KMS-11 (cell line): ENCODE measurements around the gene MCTP2.

ENCODE experiments used
- H2AFZ ChIP-seq: fragments of 200-600 bp; sonication (generic); 2 replicates; pipeline ENCODE4 v1.6.1; 2016; ENCODE audit warnings: antibody characterized with exemption, mixed run types, low read depth
- H3K27ac ChIP-seq: fragments of 200-600 bp; sonication (generic); 2 replicates; pipeline ENCODE4 v1.6.1; 2016; ENCODE audit warnings: mild to moderate bottlenecking, mixed run types
- H3K27me3 ChIP-seq: fragments of 200-600 bp; sonication (generic); 2 replicates; pipeline ENCODE4 v1.6.1; 2017; ENCODE audit warnings: mild to moderate bottlenecking, low read depth, mixed run types, moderate library complexity; ENCODE audit not compliant: insufficient read depth
- H3K36me3 ChIP-seq: fragments of 200-600 bp; sonication (generic); 2 replicates; pipeline ENCODE4 v1.6.1; 2017; ENCODE audit warnings: mild to moderate bottlenecking, mixed run types; ENCODE audit not compliant: insufficient read depth
- H3K4me1 ChIP-seq: fragments of 200-600 bp; sonication (generic); 2 replicates; pipeline ENCODE4 v1.6.1; 2016; ENCODE audit warnings: mild to moderate bottlenecking, low read depth, mixed run types; ENCODE audit not compliant: poor library complexity, severe bottlenecking
- H3K4me2 ChIP-seq: fragments of 200-600 bp; sonication (generic); 2 replicates; pipeline ENCODE4 v1.7.0; 2016; ENCODE audit warnings: mild to moderate bottlenecking, mixed run types
- H3K4me3 ChIP-seq: fragments of 200-600 bp; sonication (generic); IDR thresholded peaks from 2 replicates; pipeline ENCODE4 v1.6.1; 2017; ENCODE audit warnings: low read depth, low read length, mixed read lengths; ENCODE audit not compliant: insufficient read depth
- H3K79me2 ChIP-seq: fragments of 200-600 bp; sonication (generic); 2 replicates; pipeline ENCODE4 v1.6.1; 2016; ENCODE audit warnings: low read depth, mixed run types; ENCODE audit not compliant: insufficient read depth
- H3K9ac ChIP-seq: fragments of 200-600 bp; sonication (generic); 2 replicates; pipeline ENCODE4 v1.6.1; 2016; ENCODE audit warnings: mild to moderate bottlenecking, mixed run types
- H4K20me1 ChIP-seq: fragments of 200-600 bp; sonication (generic); 2 replicates; pipeline ENCODE4 v1.6.1; 2016; ENCODE audit warnings: mild to moderate bottlenecking, mixed run types; ENCODE audit not compliant: insufficient read depth
- TF ChIP-seq, protein P1 (sequence below): fragments of 200-600 bp; sonication (generic); conservative IDR thresholded peaks from 2 replicates; pipeline ENCODE4 v1.6.1; 2017; ENCODE audit warnings: low read depth, mild to moderate bottlenecking, antibody characterized with exemption, low read length, moderate library complexity, mixed read lengths

Gene MCTP2

DNA sequence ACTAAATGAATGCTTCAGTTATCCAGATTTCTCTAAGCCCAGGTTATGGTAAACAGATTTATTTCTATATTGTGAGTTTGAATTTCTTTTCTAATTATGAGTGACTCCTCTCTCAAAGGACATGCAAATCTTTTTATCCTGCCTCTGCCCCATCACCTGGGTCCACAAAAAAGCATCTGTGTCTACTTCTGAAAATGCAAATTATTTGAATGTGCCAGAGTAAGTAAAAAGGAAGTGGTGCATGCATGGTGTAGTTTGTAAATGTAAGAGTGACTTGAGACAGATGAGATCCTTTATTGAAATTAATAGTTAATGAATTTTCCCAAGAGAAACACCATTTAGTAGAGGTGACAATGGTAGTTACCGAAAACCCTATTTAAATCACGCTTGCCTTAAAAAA lies 26.9 kb downstream of the MCTP2 start:
- no peak overlapping the region for H2AFZ ChIP-seq
- H3K79me2 ChIP-seq, result no peaks in the 10 kb centered on the region
- no peak overlapping the region for H3K4me2 ChIP-seq
- no peaks in the 10 kb centered on the region for H3K27me3 ChIP-seq
- H3K9ac ChIP-seq, result no peak overlapping the region
- H4K20me1 ChIP-seq, result no peaks in the 10 kb centered on the region
- TF ChIP-seq, protein P1, sequence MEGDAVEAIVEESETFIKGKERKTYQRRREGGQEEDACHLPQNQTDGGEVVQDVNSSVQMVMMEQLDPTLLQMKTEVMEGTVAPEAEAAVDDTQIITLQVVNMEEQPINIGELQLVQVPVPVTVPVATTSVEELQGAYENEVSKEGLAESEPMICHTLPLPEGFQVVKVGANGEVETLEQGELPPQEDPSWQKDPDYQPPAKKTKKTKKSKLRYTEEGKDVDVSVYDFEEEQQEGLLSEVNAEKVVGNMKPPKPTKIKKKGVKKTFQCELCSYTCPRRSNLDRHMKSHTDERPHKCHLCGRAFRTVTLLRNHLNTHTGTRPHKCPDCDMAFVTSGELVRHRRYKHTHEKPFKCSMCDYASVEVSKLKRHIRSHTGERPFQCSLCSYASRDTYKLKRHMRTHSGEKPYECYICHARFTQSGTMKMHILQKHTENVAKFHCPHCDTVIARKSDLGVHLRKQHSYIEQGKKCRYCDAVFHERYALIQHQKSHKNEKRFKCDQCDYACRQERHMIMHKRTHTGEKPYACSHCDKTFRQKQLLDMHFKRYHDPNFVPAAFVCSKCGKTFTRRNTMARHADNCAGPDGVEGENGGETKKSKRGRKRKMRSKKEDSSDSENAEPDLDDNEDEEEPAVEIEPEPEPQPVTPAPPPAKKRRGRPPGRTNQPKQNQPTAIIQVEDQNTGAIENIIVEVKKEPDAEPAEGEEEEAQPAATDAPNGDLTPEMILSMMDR, result no peak
- H3K4me3 ChIP-seq, result no peak overlapping the region
- no peaks in the 10 kb centered on the region for H3K4me1 ChIP-seq
- H3K27ac ChIP-seq, result no peak overlapping the region
- no peaks in the 10 kb centered on the region for H3K36me3 ChIP-seq

GRCh38 chr15:94259121-94259751 lies 27.9 kb downstream of the MCTP2 start:
- Histone ChIP-seq H4K20me1 (no peaks in the 10 kb centered on the region), H3K4me1 (no peaks in the 10 kb centered on the region), H3K36me3 (no peaks in the 10 kb centered on the region), H3K79me2 (no peaks in the 10 kb centered on the region), H3K27ac (no peak overlapping the region), H2AFZ (no peak overlapping the region), H3K9ac (no peak overlapping the region), H3K27me3 (no peaks in the 10 kb centered on the region), H3K4me3 (no peak overlapping the region), H3K4me2 (no peak overlapping the region)
- TF ChIP-seq, protein P1, result no peak

DNA sequence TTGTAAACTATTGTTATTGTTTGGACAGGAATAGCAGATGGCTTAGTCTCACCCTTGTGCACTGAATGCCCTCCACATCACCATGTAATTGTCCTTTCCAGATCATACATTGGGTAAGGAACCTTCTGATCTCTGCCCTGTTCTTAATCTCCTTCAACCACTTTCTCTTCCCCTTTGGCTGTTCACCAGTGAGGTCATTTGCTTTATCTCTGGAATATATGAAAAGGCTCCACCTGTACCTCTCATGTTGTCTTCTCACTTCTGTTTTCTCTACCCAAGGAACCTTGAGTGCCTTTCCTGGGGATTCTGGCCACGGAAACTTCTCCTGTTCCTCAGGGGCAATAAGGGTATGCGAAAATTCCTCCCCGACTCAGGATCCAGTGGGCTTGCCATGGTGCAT lies 28.5 kb downstream of the MCTP2 start:
- TF ChIP-seq, protein P1, result no peak
- Histone ChIP-seq H3K4me2 (no peak overlapping the region), H3K36me3 (no peaks in the 10 kb centered on the region), H3K27me3 (no peaks in the 10 kb centered on the region), H3K4me1 (no peaks in the 10 kb centered on the region), H3K4me3 (no peak overlapping the region), H3K9ac (no peak overlapping the region), H3K27ac (no peak overlapping the region), H3K79me2 (no peaks in the 10 kb centered on the region), H2AFZ (no peak overlapping the region), H4K20me1 (no peaks in the 10 kb centered on the region)

GRCh38 chr15:94262201-94262600 lies 30.8 kb downstream of the MCTP2 start:
- no peaks in the 10 kb centered on the region for H4K20me1 ChIP-seq
- no peaks in the 10 kb centered on the region for H3K36me3 ChIP-seq
- no peak overlapping the region for H3K27ac ChIP-seq
- no peak overlapping the region for H3K4me3 ChIP-seq
- no peak overlapping the region for H3K9ac ChIP-seq
- H3K27me3 ChIP-seq, result no peaks in the 10 kb centered on the region
- no peaks in the 10 kb centered on the region for H3K79me2 ChIP-seq
- no peak overlapping the region for H3K4me2 ChIP-seq
- H2AFZ ChIP-seq, result no peak overlapping the region
- TF ChIP-seq, protein P1, result no peak
- H3K4me1 ChIP-seq, result no peaks in the 10 kb centered on the region
